Measurements from ENCODE around the gene PFDN6.

GRCh38 chr6:33276581-33276863, 12.9 kb upstream of the PFDN6 start:
- no peak for TF ChIP-seq PBX2 (CRISPR knock-in tag; IDR thresholded peaks at IDR 0.05)
- no peak for TF ChIP-seq GABPB1 (CRISPR knock-in tag; IDR thresholded peaks at IDR 0.05)
- TF ChIP-seq ZNF775 (CRISPR knock-in tag; IDR thresholded peaks at IDR 0.05; ENCODE audit: borderline replicate concordance), result no peak
- no peak for TF ChIP-seq CSRNP1 (CRISPR knock-in tag; IDR thresholded peaks at IDR 0.05)
- no peak for TF ChIP-seq ZNF235 (CRISPR knock-in tag; IDR thresholded peaks at IDR 0.05; ENCODE audit: borderline replicate concordance)
- no peak for TF ChIP-seq TFDP1 (CRISPR knock-in tag; IDR thresholded peaks at IDR 0.05; ENCODE audit: borderline replicate concordance)
- no peak for TF ChIP-seq BRCA1 (CRISPR knock-in tag; IDR thresholded peaks at IDR 0.05)
- TF ChIP-seq ZNF572 (CRISPR knock-in tag; IDR thresholded peaks at IDR 0.05), result no peak
